PC-3 (cell line): Measurements from ENCODE around the gene DHX58.

Experiments used
- EZH2 ChIP-seq: fragments of 300-600 bp; sonication (generic); IDR thresholded peaks from one replicate; pipeline ENCODE4 v1.6.1; 2017; ENCODE audit warnings: antibody characterized with exemption, mild to moderate bottlenecking, low read length; ENCODE audit not compliant: unreplicated experiment
- EZH2phosphoT487 ChIP-seq: fragments of 300-600 bp; sonication (generic); IDR thresholded peaks from 2 replicates; pipeline ENCODE4 v1.6.1; 2018; ENCODE audit warnings: mild to moderate bottlenecking, antibody characterized with exemption, low read length, borderline replicate concordance
- TF ChIP-seq, protein P1 (sequence below): fragments of 300-600 bp; sonication (generic); conservative IDR thresholded peaks from 2 replicates; pipeline ENCODE4 v1.5.1; 2017; ENCODE audit warnings: antibody characterized with exemption, low read depth, mild to moderate bottlenecking, low read length

DNA sequence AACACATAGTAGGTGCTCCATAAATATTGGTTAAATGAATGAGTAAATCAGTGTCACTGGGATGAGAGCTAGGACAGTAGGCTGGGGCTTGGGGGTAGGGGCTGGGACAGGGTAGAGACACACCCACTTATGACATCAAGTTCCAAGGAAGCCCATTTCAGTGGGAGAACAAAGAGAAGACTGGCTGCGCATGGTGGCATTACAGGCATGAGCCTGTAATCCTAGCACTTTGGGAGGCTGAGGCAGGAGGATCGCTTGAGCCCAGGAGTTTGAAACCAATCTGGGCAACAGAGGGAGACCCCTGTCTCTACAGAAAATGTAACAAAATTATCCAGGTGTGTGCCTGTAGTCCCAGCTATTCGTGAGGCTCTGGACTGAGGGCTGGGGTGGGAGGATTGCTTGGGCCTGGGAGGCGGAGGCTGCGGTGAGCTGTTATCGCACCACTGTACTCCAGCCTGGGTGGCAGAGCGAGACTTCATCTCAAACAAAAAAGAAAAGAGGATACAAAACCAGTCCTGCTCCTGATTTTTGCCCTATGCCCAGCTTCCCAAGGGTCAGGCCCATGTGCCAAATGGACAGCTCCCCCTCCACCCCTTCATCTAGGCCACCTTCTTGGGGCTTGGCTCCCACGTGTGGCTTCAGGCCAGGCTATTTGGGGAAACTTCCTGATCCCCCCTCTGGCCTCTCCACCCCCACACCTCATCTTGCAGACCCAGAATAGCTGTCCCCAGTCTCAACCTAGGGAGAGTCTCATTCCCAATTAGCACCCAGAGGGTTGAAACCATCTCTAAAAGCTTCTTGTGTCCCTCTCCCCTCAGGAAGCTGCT lies 21.3 kb downstream of the DHX58 start:
- TF ChIP-seq, protein P1, sequence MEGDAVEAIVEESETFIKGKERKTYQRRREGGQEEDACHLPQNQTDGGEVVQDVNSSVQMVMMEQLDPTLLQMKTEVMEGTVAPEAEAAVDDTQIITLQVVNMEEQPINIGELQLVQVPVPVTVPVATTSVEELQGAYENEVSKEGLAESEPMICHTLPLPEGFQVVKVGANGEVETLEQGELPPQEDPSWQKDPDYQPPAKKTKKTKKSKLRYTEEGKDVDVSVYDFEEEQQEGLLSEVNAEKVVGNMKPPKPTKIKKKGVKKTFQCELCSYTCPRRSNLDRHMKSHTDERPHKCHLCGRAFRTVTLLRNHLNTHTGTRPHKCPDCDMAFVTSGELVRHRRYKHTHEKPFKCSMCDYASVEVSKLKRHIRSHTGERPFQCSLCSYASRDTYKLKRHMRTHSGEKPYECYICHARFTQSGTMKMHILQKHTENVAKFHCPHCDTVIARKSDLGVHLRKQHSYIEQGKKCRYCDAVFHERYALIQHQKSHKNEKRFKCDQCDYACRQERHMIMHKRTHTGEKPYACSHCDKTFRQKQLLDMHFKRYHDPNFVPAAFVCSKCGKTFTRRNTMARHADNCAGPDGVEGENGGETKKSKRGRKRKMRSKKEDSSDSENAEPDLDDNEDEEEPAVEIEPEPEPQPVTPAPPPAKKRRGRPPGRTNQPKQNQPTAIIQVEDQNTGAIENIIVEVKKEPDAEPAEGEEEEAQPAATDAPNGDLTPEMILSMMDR = no peak
- TF ChIP-seq EZH2 = no peak
- no peak for TF ChIP-seq EZH2phosphoT487
